HepG2 (cell line): Measurements from ENCODE around the gene SYNGAP1. TPM values are rescaled to one million over a fixed set of nuclear protein-coding genes. Genes with fewer than 3 reads are reported as not detected.

Source experiments
- AKAP8 ChIP-seq: sonication (generic); formaldehyde crosslinking; IDR thresholded peaks from 2 replicates; pipeline ENCODE4 v1.5.1; 2020; ENCODE audit warnings: mild to moderate bottlenecking, missing genetic modification reagents
- ATF4 ChIP-seq, 2 experiments: fragments of 450-650 bp in 1 of 2; sonication (generic) in 1 of 2; formaldehyde crosslinking; IDR thresholded peaks; 2 replicates each; pipeline versions ENCODE4 v1.5.0 to v1.8.0; 2020 to 2022; ENCODE audit warnings: mild to moderate bottlenecking in 1 of 2, missing genetic modification reagents in 1 of 2
- GABPB1 ChIP-seq: IDR thresholded peaks from 2 replicates; pipeline ENCODE4 v1.6.1; 2016; ENCODE audit warnings: mild to moderate bottlenecking, missing genetic modification reagents, moderate library complexity, missing compliant biosample characterization
- KDM5B ChIP-seq: sonication (generic); formaldehyde crosslinking; IDR thresholded peaks from 2 replicates; pipeline ENCODE4 v1.4.0; 2020; ENCODE audit warnings: missing genetic modification reagents, mild to moderate bottlenecking, borderline replicate concordance
- KLF9 ChIP-seq: IDR thresholded peaks from 2 replicates; pipeline ENCODE4 v1.6.1; 2016; ENCODE audit warnings: low read depth
- NBN ChIP-seq: fragments of 450-650 bp; conservative IDR thresholded peaks from 2 replicates; pipeline ENCODE4 v1.6.1; 2017
- NONO ChIP-seq, 2 experiments: fragments of 450-650 bp in 1 of 2; sonication (generic) in 1 of 2; formaldehyde crosslinking in 1 of 2; IDR thresholded peaks in 1 of 2; conservative IDR thresholded peaks in 1 of 2; 2 replicates each; pipeline versions ENCODE4 v1.6.1 to v1.8.0; 2017 to 2022; ENCODE audit warnings: mild to moderate bottlenecking in 1 of 2, missing genetic modification reagents in 1 of 2, moderate library complexity in 1 of 2
- NR2F2 ChIP-seq: IDR thresholded peaks from 2 replicates; pipeline ENCODE4 v1.6.1; 2012; ENCODE audit warnings: low read depth, inconsistent platforms, borderline replicate concordance
- PPARG ChIP-seq: conservative IDR thresholded peaks from 2 replicates; pipeline ENCODE4 v1.6.1; 2016; ENCODE audit warnings: missing biosample characterization, missing genetic modification reagents
- RARG ChIP-seq: sonication (generic); formaldehyde crosslinking; IDR thresholded peaks from 2 replicates; pipeline ENCODE4 v1.4.0; 2020; ENCODE audit warnings: low read depth, mild to moderate bottlenecking, missing genetic modification reagents
- STAT5B ChIP-seq: sonication (generic); formaldehyde crosslinking; IDR thresholded peaks from 2 replicates; pipeline ENCODE4 v1.4.0; 2020; ENCODE audit warnings: missing genetic modification reagents
- TRIM24 ChIP-seq: sonication (generic); formaldehyde crosslinking; IDR thresholded peaks from 2 replicates; pipeline ENCODE4 v1.8.0; 2022; ENCODE audit warnings: mild to moderate bottlenecking, missing genetic modification reagents
- WIZ ChIP-seq: sonication (generic); formaldehyde crosslinking; IDR thresholded peaks from 2 replicates; pipeline ENCODE4 v1.5.1; 2020; ENCODE audit warnings: mild to moderate bottlenecking, missing genetic modification reagents
- ZBTB7B ChIP-seq: sonication (generic); formaldehyde crosslinking; IDR thresholded peaks from 2 replicates; pipeline ENCODE4 v1.4.0; 2020; ENCODE audit warnings: missing genetic modification reagents
- ZKSCAN8 ChIP-seq: IDR thresholded peaks from 2 replicates; pipeline ENCODE4 v1.6.1; 2016; ENCODE audit warnings: borderline replicate concordance, missing genetic modification reagents, missing compliant biosample characterization
- ZNF180 ChIP-seq: sonication (generic); formaldehyde crosslinking; IDR thresholded peaks from 2 replicates; pipeline ENCODE4 v1.4.0; 2020; ENCODE audit warnings: low read depth, missing genetic modification reagents, borderline replicate concordance
- ZNF224 ChIP-seq: sonication (generic); formaldehyde crosslinking; IDR thresholded peaks from 2 replicates; pipeline ENCODE4 v1.5.0; 2020; ENCODE audit warnings: mild to moderate bottlenecking, missing genetic modification reagents
- ZNF354B ChIP-seq: sonication (generic); formaldehyde crosslinking; IDR thresholded peaks from 2 replicates; pipeline ENCODE4 v1.8.0; 2022; ENCODE audit warnings: mild to moderate bottlenecking, missing genetic modification reagents
- ZNF691 ChIP-seq: sonication (generic); formaldehyde crosslinking; IDR thresholded peaks from 2 replicates; pipeline ENCODE4 v1.4.0; 2020; ENCODE audit warnings: missing genetic modification reagents, low read depth, mild to moderate bottlenecking, borderline replicate concordance
- ZNF704 ChIP-seq: sonication (generic); formaldehyde crosslinking; IDR thresholded peaks from 2 replicates; pipeline ENCODE4 v1.8.1; 2023; ENCODE audit warnings: mild to moderate bottlenecking, inconsistent platforms, moderate library complexity, missing genetic modification reagents, borderline replicate concordance
- ZNF749 ChIP-seq: sonication (generic); formaldehyde crosslinking; IDR thresholded peaks from 2 replicates; pipeline ENCODE4 v1.8.0; 2022; ENCODE audit warnings: mild to moderate bottlenecking, missing genetic modification reagents, moderate library complexity, borderline replicate concordance
- ZZZ3 ChIP-seq: sonication (generic); formaldehyde crosslinking; IDR thresholded peaks from 2 replicates; pipeline ENCODE4 v1.4.0; 2020; ENCODE audit warnings: missing genetic modification reagents, mild to moderate bottlenecking, borderline replicate concordance
- polyA plus RNA-seq, 8 experiments: library from polyadenylated mRNA; depleted of rRNA in 3 of 8; stranded (reverse) in 7 of 8; unstranded in 1 of 8; fragments of >200 nt; fragmentation: Illumina TruSeq in 4 of 8; extraction: Trizol in 4 of 8; gene quantifications; 2 replicates each; pipeline versions ENCODE4 v1.2.1 to v1.2.3, GENCODE V29; 2011 to 2016; ENCODE audit warnings: low read depth in 4 of 8, missing spikeins in 1 of 8, mixed read lengths in 1 of 8; ENCODE audit not compliant: insufficient read depth in 1 of 8
- total RNA-seq, 5 experiments: library from RNA; depleted of rRNA; stranded (reverse); fragments of >200 nt; fragmentation: Illumina TruSeq; extraction: Trizol; gene quantifications; 2 replicates each; pipeline ENCODE4 v1.2.3, GENCODE V29; 2016; ENCODE audit warnings: low read depth in 1 of 5
- TF ChIP-seq, protein P1 (sequence below): sonication (generic); formaldehyde crosslinking; IDR thresholded peaks from 2 replicates; pipeline ENCODE4 v1.8.1; 2023; ENCODE audit warnings: missing genetic modification reagents, inconsistent platforms, borderline replicate concordance
- TF ChIP-seq, protein P2 (sequence below): sonication (generic); formaldehyde crosslinking; IDR thresholded peaks from 2 replicates; pipeline ENCODE4 v1.4.0; 2020; ENCODE audit warnings: missing genetic modification reagents

Gene SYNGAP1
- total and polyA plus RNA-seq, 2 of the 13 experiments (the other 11 are each of a cell fraction or from before 2014, with no cell fraction given): 0.75 to 1.1 TPM

- TF ChIP-seq RARG (CRISPR knock-in tag) (no peak), ZNF354B (no peak), ZBTB7B (peak; percentile 18), ZNF704 (CRISPR knock-in tag) (no peak), WIZ (no peak), GABPB1 (CRISPR knock-in tag) (peak; percentile 74), ZKSCAN8 (no peak), ATF4 (CRISPR knock-in tag; IDR thresholded peaks at IDR 0.05) (no peak), NONO (IDR thresholded peaks at IDR 0.05) (no peak), NONO (CRISPR knock-in tag; conservative IDR thresholded peaks at IDR 0.05) (0 out of 2 replicates have a peak, but pooled peaks have one; percentile 52), NBN (no peak), ZNF691 (CRISPR knock-in tag) (no peak), NR2F2 (no peak), AKAP8 (CRISPR knock-in tag) (no peak), ZNF180 (CRISPR knock-in tag) (no peak), ZNF224 (CRISPR knock-in tag) (no peak), KLF9 (no peak), KDM5B (CRISPR knock-in tag) (no peak), STAT5B (CRISPR knock-in tag) (no peak), TRIM24 (CRISPR knock-in tag) (no peak), PPARG (CRISPR knock-in tag) (no peak), ZZZ3 (no peak), ZNF749 (CRISPR knock-in tag) (0 out of 2 replicates have a peak, but pooled peaks have one; percentile 42)
- TF ChIP-seq, protein P1, sequence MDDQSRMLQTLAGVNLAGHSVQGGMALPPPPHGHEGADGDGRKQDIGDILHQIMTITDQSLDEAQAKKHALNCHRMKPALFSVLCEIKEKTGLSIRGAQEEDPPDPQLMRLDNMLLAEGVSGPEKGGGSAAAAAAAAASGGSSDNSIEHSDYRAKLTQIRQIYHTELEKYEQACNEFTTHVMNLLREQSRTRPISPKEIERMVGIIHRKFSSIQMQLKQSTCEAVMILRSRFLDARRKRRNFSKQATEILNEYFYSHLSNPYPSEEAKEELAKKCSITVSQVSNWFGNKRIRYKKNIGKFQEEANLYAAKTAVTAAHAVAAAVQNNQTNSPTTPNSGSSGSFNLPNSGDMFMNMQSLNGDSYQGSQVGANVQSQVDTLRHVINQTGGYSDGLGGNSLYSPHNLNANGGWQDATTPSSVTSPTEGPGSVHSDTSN (CRISPR knock-in tag): no peak
- TF ChIP-seq, protein P2, sequence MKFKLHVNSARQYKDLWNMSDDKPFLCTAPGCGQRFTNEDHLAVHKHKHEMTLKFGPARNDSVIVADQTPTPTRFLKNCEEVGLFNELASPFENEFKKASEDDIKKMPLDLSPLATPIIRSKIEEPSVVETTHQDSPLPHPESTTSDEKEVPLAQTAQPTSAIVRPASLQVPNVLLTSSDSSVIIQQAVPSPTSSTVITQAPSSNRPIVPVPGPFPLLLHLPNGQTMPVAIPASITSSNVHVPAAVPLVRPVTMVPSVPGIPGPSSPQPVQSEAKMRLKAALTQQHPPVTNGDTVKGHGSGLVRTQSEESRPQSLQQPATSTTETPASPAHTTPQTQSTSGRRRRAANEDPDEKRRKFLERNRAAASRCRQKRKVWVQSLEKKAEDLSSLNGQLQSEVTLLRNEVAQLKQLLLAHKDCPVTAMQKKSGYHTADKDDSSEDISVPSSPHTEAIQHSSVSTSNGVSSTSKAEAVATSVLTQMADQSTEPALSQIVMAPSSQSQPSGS (CRISPR knock-in tag): no peak
Observed at GRCh38 chr6:33410711-33411631, 8.9 kb upstream of the SYNGAP1 start, which contains the start of gene PHF1 (continued).
